ENCODE measurements around the gene EFHC1. TPM values are rescaled to one million over a fixed set of nuclear protein-coding genes. Genes with fewer than 3 reads are reported as not detected.

Gene EFHC1
- total and polyA plus RNA-seq, 4 donors = 15.7 to 81.7 (median 35.5) TPM

GRCh38 chr6:52389626-52390360, 30.3 kb upstream of the EFHC1 start:
- peaks cover 0 to 12% (median 2%) of the 10 kb centered on the region in 5 donors for H3K4me1 ChIP-seq (ENCODE audit: control insufficient read depth in 5 of 5, insufficient read depth in 5 of 5, low read length in 5 of 5)
- ATAC-seq (ENCODE audit: insufficient read depth, low FRiP score) = peak; percentile 80
- TF ChIP-seq CTCF (IDR thresholded peaks at IDR 0.05; ENCODE audit: control extremely low read depth, extremely low read depth) = no peak
- WGBS, 2 donors = 5 to 8% methylated on average over 8 of the region's 8 CpGs
- H3K36me3 ChIP-seq (ENCODE audit: control insufficient read depth in 4 of 4, insufficient read depth in 4 of 4, low read length in 4 of 4) = no peaks in the 10 kb centered on the region
- no peak overlapping the region for H3K4me3 ChIP-seq
- H3K27ac ChIP-seq (ENCODE audit: low read depth in 1 of 2, low read length in 1 of 2) = peak overlapping the region in 1 of 2 donors; percentile 18
- no peaks in the 10 kb centered on the region for H3K27me3 ChIP-seq (ENCODE audit: control insufficient read depth in 3 of 3, insufficient read depth in 3 of 3, low read length in 2 of 3)
- H3K9ac ChIP-seq (ENCODE audit: insufficient read depth in 1 of 2, low read length in 2 of 2) = no peak overlapping the region
- peak; percentile 52 to 71 (median 52) for DNase-seq
- H3K9me3 ChIP-seq (ENCODE audit: control insufficient read depth in 4 of 4, insufficient read depth in 3 of 4, low read length in 3 of 4) = no peaks in the 10 kb centered on the region

GRCh38 chr6:52390361-52390727, 29.8 kb upstream of the EFHC1 start:
- H3K9ac ChIP-seq (ENCODE audit: insufficient read depth in 1 of 2, low read length in 2 of 2) = no peak overlapping the region
- no peak overlapping the region for H3K4me3 ChIP-seq
- H3K27me3 ChIP-seq (ENCODE audit: control insufficient read depth in 3 of 3, insufficient read depth in 3 of 3, low read length in 2 of 3) = no peaks in the 10 kb centered on the region
- ATAC-seq (ENCODE audit: insufficient read depth, low FRiP score) (peak; percentile 30), DNase-seq (no peak)
- H3K36me3 ChIP-seq (ENCODE audit: control insufficient read depth in 4 of 4, insufficient read depth in 4 of 4, low read length in 4 of 4) = no peaks in the 10 kb centered on the region
- no peak for TF ChIP-seq CTCF (IDR thresholded peaks at IDR 0.05; ENCODE audit: control extremely low read depth, extremely low read depth)
- peaks cover 0 to 12% (median 2%) of the 10 kb centered on the region in 5 donors for H3K4me1 ChIP-seq (ENCODE audit: control insufficient read depth in 5 of 5, insufficient read depth in 5 of 5, low read length in 5 of 5)
- no peaks in the 10 kb centered on the region for H3K9me3 ChIP-seq (ENCODE audit: control insufficient read depth in 4 of 4, insufficient read depth in 3 of 4, low read length in 3 of 4)
- 15 to 19% methylated on average over 4 of the region's 4 CpGs for WGBS, 2 donors
- H3K27ac ChIP-seq (ENCODE audit: low read depth in 1 of 2, low read length in 1 of 2) = no peak overlapping the region

GRCh38 chr6:52391599-52391998, 28.5 kb upstream of the EFHC1 start:
- no peak for TF ChIP-seq CTCF (IDR thresholded peaks at IDR 0.05; ENCODE audit: control extremely low read depth, extremely low read depth)
- H3K4me3 ChIP-seq = no peak overlapping the region
- WGBS, 2 donors = 88 to 92% methylated on average over 1 of the region's 1 CpG
- no peaks in the 10 kb centered on the region for H3K9me3 ChIP-seq (ENCODE audit: control insufficient read depth in 4 of 4, insufficient read depth in 3 of 4, low read length in 3 of 4)
- DNase-seq (no peak), ATAC-seq (ENCODE audit: insufficient read depth, low FRiP score) (no peak)
- no peaks in the 10 kb centered on the region for H3K27me3 ChIP-seq (ENCODE audit: control insufficient read depth in 3 of 3, insufficient read depth in 3 of 3, low read length in 2 of 3)
- H3K27ac ChIP-seq (ENCODE audit: low read depth in 1 of 2, low read length in 1 of 2) = no peak overlapping the region
- peaks cover 0 to 12% (median 2%) of the 10 kb centered on the region in 5 donors for H3K4me1 ChIP-seq (ENCODE audit: control insufficient read depth in 5 of 5, insufficient read depth in 5 of 5, low read length in 5 of 5)
- no peaks in the 10 kb centered on the region for H3K36me3 ChIP-seq (ENCODE audit: control insufficient read depth in 4 of 4, insufficient read depth in 4 of 4, low read length in 4 of 4)
- H3K9ac ChIP-seq (ENCODE audit: insufficient read depth in 1 of 2, low read length in 2 of 2) = no peak overlapping the region

All from lung (tissue), 12 donors.